Stomach (tissue), 4 donors: Measurements from ENCODE around the gene IQCN.

Experiments used
- EP300 ChIP-seq: sonication (generic); formaldehyde crosslinking; IDR thresholded peaks from one replicate; pipeline ENCODE4 v1.6.1; 2017; ENCODE audit warnings: antibody characterized with exemption
- POLR2A ChIP-seq, 4 donors: fragments of 450-650 bp; IDR thresholded peaks; one replicate each; pipeline ENCODE4 v1.6.1; 2016; ENCODE audit warnings: antibody characterized with exemption in 4 of 4, control low read depth in 2 of 4, mild to moderate bottlenecking in 1 of 4, moderate library complexity in 1 of 4
- POLR2AphosphoS5 ChIP-seq, 3 donors: sonication (generic); formaldehyde crosslinking; IDR thresholded peaks; one replicate each; pipeline ENCODE4 v1.6.1; 2016; ENCODE audit warnings: antibody characterized with exemption in 3 of 3
- TF ChIP-seq, protein P1 (sequence below), 7 experiments: fragments of 450-650 bp in 4 of 7; fragments of 200-600 bp in 3 of 7; sonication (generic) in 3 of 7; IDR thresholded peaks; one replicate each; pipeline ENCODE4 v1.5.1; 2016 to 2019; ENCODE audit warnings: antibody characterized with exemption in 7 of 7, control low read depth in 2 of 7, mild to moderate bottlenecking in 1 of 7

DNA sequence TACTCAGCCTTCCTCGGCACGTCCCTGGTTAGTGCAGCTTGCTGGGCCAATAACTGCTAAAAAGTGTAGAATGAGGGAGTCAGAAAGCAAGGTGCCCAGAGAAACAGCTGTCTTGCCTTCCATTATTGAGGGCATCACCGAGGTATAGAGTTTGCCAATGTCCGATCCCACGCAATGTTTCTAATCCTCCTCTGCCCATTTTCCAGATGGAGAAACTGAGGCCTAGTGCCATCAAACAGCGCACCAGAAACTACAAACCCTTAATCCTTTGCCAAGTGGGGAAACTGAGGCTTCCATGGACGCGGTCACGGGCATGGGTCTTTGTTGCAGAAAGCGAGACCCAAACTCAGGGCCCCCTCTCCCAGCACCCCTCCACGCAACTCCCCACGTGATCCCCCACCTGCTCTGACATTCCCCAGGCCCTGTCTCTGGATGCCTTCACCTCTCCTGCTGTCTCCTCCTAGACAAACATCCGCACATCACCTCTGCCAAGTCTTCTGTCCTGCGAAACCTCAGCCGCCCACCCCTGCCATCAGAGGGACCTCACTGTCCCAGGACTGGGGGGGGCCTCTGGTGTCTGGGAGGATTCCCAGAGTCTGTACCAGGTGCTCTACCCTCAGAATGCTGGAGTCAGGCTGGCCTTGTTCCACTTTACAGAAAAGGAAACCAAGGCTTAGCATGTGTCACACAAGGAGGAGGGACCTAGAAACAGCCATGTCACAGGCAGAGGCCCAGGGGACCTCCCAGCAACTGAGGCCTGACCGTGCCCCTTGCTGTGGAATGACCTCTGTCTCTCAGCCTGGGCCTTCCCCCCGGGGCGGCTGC, 47.1 kb downstream of the IQCN start:
- TF ChIP-seq, protein P1, sequence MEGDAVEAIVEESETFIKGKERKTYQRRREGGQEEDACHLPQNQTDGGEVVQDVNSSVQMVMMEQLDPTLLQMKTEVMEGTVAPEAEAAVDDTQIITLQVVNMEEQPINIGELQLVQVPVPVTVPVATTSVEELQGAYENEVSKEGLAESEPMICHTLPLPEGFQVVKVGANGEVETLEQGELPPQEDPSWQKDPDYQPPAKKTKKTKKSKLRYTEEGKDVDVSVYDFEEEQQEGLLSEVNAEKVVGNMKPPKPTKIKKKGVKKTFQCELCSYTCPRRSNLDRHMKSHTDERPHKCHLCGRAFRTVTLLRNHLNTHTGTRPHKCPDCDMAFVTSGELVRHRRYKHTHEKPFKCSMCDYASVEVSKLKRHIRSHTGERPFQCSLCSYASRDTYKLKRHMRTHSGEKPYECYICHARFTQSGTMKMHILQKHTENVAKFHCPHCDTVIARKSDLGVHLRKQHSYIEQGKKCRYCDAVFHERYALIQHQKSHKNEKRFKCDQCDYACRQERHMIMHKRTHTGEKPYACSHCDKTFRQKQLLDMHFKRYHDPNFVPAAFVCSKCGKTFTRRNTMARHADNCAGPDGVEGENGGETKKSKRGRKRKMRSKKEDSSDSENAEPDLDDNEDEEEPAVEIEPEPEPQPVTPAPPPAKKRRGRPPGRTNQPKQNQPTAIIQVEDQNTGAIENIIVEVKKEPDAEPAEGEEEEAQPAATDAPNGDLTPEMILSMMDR (IDR thresholded peaks at IDR 0.05) = no peak
- TF ChIP-seq POLR2AphosphoS5 (IDR thresholded peaks at IDR 0.05) = no peak
- no peak for TF ChIP-seq EP300
- TF ChIP-seq POLR2A (IDR thresholded peaks at IDR 0.05) = no peak
